Caki2 (cell line): Measurements from ENCODE around the gene AGTRAP. TPM values are rescaled to one million over a fixed set of nuclear protein-coding genes. Genes with fewer than 3 reads are reported as not detected.

ENCODE experiments used
- DNase-seq: peaks from one replicate; pipeline ENCODE4 v3.0.0-alpha.2; 2015; ENCODE audit warnings: low read depth
- in situ Hi-C: cut with HindIII; loops from 2 replicates; pipeline ENCODE4 v1.10.0; 2016; ENCODE audit warnings: low sequenced_read_pairs, low pct_unique_long_range_greater_than_20kb, mixed read lengths
- total RNA-seq: library from RNA; depleted of rRNA; stranded (reverse); fragments of >200 nt; shearing (Covaris generic); gene quantifications from 2 replicates; pipeline ENCODE4 v1.2.3, GENCODE V29; 2014; ENCODE audit warnings: low replicate concordance

The AGTRAP gene
- total RNA-seq, 1 experiment from 2014 or later: 116 TPM

DNA sequence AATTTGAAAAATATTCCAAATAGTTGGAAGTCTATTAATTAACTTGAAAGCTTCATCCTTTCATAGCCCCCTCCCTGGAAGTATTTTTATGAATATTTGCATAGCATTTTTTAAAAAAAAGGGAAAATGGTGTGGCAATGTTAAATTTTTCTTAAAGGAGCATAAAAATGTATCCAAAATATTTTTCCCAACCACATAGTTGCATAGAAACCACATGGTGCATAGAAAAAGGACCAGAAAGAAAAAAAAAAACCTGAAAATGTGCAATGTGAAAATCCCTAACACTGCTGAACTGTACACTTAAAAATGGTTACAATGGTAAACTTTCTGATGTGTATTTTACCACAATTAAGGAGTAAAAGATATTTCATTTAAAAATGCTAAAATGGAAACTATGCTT, 34.1 kb downstream of the AGTRAP start:
- in situ Hi-C loops: no loop called here
- DNase-seq: no peak

DNA sequence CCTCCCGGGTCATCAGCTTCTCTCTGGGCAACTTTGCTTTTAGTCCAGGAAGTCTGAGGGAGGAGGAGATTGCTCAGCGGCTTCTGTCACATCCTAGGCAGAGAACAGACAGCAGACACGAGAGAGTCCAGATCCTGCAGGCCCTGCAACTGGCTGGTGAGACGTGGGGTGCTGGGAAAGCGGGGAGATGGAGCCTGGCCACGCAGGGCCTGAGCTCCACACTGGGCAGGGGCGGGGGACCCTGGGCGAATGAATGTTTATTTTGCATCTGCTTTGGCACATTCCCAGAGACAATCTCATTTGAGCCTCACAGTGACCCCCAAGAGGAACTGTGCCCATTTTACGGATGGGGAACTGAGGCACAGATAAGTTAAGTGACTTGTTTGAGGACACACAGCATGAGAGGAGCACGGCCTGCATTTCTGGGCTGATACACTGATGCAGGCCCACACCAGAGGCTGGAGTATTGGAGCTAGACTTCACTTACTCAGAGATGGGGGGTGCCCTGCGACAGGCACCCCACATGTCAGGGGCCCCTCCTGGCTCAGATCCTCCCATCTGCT, 35.6 kb downstream of the AGTRAP start:
- DNase-seq: no peak
- in situ Hi-C loops: no loop called here

DNA sequence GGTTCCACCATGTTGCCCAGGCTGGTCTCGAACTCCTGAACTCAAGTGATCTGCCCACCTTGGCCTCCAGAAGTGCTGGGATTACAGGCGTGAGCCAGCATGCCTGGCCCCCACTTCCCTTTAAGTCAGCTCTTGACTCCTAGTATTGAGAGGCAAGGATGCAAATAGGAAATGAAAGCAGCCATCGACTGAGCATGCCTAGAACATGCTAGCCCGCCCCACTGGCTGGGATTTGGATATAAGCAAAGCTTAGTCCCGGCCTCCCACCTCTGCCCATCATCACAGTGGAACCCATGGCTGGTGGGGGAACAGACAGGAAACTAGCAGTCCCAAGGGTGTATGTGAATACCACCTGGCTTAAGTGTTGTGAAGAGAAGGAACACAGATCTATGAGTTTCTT, 36.5 kb downstream of the AGTRAP start:
- in situ Hi-C loops: no loop called here

DNA sequence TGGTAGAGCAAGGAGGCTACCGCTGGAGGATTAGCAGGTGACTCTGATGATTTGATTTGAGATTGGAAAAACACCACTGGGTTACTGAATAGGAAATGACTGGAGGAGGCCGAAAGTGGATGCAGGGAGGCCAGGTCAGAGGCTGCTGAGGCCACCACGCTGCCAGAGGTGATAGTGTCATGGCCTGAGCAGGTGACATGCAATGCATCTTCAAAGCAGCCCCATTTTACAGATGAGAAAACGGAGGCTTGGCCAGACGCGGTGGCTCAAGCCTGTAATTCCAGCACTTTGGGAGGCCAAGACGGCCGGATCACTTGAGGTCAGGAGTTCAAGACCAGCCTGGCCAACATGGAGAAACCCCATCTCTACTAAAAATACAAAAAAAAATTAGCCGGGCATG, 38.8 kb downstream of the AGTRAP start:
- no peak for DNase-seq
- in situ Hi-C loops: no loop called here

More for the DNA sequence above, 36.5 kb downstream of the AGTRAP start:
- no peak for DNase-seq

DNA sequence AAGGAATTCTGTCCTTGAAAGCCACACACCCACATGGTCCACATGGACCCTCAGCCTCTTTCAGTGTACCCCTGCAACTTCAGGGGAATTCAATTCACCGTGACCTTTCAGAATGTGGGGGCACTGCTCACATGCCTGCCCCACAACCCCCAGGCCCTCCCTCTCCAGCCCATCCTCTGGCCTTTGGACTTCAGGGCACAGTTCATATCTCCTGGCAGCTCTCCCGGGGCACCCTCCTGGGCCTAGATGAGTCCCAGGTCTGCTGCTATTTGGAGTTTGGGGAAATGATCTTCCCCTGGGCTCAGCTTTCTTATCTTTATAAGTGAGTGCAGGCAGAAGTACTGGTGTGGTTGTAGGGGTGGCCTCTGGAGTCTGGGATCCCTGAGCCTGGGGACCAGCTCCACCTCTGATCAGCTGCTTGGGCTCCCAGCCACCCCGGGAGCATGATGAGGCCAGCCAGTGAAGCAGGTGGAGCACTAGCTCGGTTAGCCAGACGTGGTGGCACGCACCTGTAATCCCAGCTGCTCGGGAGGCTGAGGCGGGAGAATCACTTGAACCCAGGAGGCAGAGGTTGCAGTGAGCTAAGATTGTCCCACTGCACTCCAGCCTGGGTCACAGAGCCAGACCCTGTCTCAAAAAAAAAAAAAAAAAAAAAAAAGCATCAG, 41.9 kb downstream of the AGTRAP start:
- DNase-seq: no peak
- in situ Hi-C loops: no loop called here

DNA sequence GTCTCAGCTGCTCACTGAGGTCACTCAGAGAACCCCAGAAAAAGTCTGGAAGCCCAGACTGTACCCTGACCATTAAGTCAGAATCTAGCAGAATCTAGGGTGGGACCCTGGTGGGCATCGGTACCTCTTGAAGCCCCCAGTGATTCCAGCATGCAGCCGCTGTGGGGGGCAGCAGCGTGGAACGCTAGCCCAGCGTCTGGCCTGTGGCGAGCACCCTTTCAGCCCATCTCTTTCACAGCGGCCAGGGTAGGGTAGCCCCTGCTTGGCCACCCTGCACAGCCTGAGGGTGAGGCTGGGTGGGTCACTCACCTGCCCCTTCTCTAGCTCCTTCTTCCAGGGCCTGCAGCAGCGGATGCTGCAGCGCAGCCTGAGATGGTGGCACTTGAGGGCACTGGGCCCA, 42.4 kb downstream of the AGTRAP start:
- no peak for DNase-seq
- in situ Hi-C loops: no loop called here

DNA sequence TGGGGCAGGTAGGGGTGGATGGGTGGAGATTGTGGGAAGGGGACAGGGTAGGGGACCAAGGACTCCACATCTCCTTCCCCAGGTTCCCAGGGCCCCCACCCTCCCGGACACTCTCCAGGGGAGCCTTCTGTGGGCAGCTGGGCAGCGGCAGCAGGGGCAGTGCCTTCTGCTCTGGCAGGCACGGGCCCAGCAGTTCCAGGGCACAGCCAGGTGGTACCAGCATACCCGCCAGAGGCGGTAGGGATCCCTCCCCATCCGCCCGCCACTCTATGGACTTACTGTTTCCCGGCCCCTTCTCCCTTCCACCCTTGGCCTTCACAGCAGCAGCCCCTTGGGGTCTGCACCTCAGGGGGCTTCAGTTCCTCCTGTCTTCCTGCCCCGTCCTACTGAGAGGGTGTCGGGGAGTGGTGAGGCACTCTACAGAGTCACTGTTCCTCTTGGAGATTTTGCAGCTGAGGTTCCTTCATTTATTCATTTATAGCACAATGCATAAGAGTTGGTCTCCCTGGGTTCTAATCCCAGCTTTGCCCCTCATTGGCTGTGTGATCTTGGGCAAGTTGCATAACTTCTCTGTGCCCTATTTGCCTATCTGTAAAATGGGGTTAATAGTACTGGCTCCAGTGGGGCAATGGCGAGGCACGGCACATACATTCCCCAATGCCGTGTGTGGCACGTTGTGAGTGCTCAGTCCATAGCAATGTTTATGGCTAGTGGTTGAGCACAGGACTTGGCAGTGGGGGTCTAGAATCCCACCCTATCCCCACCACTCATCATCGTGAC, 43.1 kb downstream of the AGTRAP start:
- in situ Hi-C loops: no loop called here

DNA sequence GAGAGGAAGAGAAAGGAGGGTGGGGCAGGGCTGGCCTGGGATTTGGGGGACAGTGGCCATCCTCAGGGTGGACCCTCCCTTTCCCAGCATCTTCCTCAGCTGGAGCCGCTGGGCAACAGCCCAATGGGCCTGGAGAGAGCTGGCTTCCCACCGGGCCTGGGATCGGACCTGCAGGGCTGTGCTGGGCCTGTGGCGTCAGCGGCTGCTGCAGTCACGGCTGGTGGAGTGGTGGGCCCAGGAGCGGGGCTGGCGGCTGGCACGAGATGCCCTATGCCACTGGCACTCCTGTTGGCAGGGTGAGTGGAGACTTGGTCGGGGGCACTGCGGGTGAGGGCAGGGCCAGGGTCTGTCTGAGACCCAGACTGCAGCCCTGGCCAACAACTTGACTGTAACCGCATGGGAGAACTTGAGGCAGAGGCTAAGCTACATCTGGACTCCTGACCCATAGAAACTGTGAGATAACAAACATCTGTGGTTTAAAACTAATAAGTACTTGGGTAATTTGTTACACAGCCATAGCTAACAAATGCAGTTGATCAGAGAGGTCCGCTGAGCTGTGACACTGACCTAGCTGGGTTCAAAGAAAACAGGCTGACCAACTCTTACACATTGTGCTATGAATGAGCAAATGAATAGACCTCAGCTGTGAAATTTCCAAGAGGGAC, 43.9 kb downstream of the AGTRAP start:
- in situ Hi-C loops: no loop called here
- DNase-seq: no peak

More for the DNA sequence above, 43.1 kb downstream of the AGTRAP start:
- DNase-seq: no peak

DNA sequence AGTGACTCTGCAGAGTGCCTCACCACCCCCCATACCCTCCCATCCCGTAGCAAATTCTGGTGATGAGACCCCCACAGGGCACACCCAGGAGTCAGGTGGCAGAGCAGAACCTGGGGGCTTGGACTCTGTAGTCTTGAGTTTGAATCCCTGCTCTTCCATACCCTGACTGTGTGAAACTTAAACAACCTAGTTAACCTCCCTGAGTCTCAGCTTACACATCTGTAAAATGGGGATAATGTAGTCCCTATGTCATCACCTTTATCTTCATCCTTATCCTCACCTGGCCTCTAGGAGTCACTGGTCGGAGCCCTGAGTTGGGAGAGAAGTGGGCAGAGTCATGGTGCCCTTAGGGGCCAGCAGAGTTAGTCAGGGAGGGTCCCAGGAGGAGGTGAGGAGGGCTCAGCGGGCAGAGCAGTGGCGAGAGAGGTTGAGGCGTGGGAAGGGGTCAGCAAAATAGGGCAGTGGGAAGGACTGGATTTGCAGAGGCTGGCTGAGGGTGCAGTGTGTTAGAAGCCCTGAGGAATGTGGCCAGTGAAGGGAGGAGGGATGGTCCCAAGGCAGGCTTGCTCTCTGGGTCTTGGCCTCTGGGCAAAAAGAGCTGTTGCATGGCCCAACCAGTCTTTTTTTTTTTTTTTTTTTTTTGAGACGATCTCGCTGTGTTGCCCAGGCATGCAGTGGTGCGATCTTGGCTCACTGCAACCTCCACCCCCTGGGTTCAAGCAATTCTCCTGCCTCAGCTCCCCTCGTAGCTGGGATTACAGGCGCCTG, 44.6 kb downstream of the AGTRAP start:
- in situ Hi-C loops: no loop called here
- no peak for DNase-seq

DNA sequence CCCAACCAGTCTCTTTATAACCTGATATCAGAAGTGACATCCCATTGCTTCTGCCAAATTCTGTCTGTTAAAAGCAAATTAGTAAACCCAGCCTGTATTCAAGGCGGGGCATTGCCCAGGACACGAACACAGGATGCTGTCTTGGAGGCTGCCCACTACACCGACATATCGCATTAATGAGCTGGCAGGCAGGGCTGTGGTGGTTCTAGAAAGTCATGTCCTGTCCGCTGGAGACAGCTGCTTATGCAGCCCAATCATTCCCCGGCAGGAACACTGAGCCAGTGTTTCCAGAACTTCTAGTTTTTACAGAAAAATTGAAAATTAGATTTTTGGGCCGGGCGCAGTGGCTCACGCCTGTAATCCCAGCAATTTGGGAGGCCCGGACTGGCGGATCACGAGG, 45.4 kb downstream of the AGTRAP start:
- DNase-seq: no peak
- in situ Hi-C loops: no loop called here

DNA sequence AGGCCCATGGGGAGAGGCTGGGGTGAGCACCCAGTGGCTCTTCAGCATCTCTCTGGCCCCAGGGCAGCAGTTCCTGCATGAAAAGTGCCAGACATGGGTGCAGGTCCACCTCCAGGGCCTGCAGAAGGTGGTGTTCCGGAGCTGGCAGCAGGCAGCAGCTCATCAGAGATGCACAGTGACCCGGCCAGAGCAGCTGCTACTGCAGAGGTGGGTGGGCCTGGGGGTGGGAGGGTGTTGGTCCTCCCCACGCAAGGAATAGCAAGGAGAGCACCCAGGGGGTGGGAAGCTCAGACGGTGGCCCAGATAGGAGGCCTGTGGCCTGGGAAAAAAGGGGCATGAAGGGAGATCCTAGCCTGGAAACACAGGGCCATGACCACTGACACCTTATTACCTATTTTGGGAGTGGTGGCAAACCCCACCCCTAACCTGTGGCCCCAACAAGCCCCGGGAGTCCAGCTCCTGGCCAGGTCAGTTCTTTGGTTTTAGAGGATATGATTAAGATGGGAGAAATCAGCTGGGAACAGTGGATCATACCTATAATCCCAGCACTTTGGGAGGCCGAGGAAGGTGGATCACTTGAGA, 46.3 kb downstream of the AGTRAP start:
- DNase-seq: no peak
- in situ Hi-C loops: no loop called here

DNA sequence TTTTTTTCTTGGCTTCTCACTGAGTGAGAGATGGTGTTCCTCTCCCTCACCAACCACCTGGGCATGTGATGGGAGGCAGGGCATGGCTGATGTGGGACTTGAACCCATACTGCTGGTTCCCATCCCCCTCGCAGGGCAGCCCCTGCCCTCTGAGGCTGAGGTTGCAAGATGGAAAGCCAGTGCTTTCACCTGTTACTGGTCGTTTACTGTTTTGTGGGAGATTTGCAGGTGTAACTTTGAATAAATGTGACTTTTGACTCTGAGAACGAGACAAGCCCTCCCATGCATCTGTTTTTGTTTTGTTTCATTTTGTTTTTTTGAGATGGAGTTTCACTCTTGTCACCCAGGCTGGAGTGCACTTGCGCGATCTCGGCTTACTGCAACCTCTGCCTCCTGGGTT, 47.6 kb downstream of the AGTRAP start:
- no peak for DNase-seq
- in situ Hi-C loops: no loop called here

DNA sequence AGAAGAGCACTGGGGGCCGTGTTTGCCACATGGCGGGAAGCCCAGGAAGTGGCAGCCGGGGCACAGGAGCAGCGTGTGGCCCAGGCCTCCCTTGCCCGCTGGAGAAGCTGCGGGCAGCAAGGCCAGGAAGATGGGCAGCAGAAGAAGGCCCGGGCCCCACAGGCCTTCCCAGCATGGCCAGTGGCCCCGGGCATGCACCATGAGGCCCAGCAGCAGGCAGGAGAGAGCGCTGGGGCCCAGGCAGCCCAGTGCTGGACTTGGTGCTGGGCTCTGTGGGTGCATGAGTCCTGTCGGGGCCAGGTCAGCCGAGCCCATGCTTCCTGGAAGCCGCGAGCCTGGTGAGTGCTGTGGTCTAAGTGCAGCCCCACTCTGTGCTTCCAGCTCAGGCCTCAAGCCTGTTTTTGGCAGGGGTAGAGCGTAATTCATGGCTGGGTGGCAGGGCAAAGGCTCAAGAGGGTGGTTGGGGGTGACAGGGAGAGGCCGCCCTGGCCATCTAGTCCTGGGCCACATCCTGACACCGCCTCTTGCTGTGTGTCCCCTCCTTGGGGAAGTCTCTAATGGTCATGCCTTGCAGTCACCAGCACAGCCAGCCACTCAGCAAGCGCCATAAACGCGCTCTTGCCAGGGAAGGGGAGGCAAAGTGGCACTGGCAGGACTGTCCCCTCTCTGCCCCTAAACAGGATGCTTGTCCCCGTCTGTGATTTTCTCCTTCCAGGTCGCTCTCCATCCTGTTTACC, 48.5 kb downstream of the AGTRAP start:
- DNase-seq: no peak
- in situ Hi-C loops: no loop called here

DNA sequence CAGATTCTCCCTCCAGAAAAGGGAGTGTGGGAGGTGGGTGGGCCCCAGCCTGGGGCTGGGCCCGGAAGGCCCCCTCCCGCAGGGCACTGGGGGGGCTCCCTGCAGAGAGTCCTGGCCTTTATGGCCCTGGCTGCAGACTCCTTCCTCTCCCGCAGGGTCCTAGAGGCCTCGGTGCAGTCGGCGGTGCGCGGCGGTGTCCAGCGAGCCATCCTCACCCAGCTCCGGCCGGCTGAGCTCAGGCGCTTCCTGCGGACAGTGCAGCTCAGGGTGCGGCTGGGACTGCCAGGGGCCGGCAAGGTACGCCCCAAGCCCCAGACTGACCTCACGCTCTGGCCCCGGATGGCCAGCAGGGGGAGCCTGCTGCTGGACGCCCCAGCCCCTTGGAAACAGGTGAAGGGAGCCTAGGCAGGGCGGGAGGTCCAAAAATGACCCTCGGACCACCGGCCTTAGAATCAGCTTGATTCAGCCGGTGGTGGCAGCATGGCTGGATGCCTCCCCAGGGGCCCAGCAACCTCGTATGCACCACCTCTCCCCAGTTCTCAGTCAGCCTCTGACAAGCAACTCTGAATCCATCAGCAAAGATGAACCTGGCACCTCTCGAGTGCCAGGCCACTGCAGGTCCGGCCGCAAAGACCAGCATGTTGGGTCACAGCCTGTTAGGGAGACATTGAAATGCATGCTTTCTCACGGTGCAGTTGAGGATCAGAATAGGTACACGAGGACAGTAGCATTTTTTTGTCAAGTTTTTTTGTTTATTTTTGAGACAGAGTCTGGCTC, 49.2 kb downstream of the AGTRAP start:
- in situ Hi-C loops: no loop called here
- peak; percentile 73 for DNase-seq

DNA sequence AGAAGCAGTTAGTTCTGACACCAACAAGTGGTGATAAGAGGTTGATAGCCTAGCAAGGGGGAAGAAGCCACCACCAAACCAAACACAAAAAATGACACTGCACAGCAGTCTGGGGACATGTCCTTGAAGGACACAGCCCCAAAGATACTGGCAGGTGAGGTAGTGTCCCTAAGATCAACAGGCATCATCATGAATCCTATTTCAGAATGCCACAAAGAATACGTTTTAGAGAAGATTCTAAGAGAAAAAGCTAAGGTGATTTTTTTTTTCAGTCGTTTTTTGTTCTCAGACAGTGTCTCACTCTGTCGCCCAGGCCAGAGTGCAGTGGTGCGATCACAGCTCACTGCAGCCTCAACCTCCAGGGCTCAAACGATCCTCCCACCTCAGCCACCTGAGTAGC, 50.2 kb downstream of the AGTRAP start:
- DNase-seq: no peak
- in situ Hi-C loops: no loop called here

DNA sequence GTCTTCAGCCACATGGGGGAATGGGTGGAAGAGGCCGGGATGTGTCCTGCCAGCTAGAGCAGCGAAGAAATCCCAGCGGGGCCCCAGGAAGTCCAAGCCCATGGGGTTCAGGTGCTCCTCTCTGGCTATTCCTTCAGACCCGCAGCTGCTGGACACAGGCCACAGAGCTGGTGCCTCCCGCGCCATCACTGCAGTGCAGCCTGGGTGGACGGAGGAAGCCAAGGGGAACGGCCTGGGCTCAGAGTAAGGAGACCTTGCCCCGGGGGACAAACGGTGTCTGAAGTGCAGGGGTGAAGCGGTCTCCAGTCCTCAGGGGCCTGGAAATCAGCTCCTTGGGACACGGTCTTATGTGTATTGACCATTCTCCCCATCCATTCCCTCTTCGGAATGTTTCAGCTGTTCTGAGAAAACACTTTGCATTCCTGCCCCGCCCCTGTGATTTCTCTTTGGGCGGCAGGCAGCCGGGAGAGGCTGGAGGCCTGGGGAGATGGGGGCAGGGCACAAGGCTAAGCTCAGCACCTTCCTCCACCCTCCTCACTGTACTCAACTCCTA, 51.4 kb downstream of the AGTRAP start:
- in situ Hi-C loops: no loop called here
- DNase-seq: peak; percentile 68
